C4-2B (cell line): Measurements from ENCODE around the gene RUVBL1.

Source experiments
- H3K27ac ChIP-seq: fragments of 450-650 bp; 2 replicates; pipeline ENCODE4 v1.5.1; 2017
- CTCF ChIP-seq: fragments of 450-650 bp; conservative IDR thresholded peaks from 2 replicates; pipeline ENCODE4 v1.5.1; 2017; ENCODE audit warnings: mild to moderate bottlenecking
- ZFX ChIP-seq: fragments of 450-650 bp; IDR thresholded peaks from 2 replicates; pipeline ENCODE4 v1.6.1; 2017

RUVBL1 gene

GRCh38 chr3:128077202-128077624 lies 46.4 kb downstream of the RUVBL1 start:
- no peak overlapping the region for H3K27ac ChIP-seq
- TF ChIP-seq ZFX (no peak), CTCF (no peak)

GRCh38 chr3:128076483-128077201 lies 47.0 kb downstream of the RUVBL1 start:
- no peak overlapping the region for H3K27ac ChIP-seq
- TF ChIP-seq ZFX (no peak), CTCF (no peak)

GRCh38 chr3:128075522-128076482 lies 47.8 kb downstream of the RUVBL1 start:
- TF ChIP-seq CTCF (no peak), ZFX (no peak)
- H3K27ac ChIP-seq: no peak overlapping the region

- H3K27ac ChIP-seq: no peak overlapping the region
- TF ChIP-seq ZFX: no peak
- TF ChIP-seq CTCF: no peak
Measured at GRCh38 chr3:128074851-128075521, 48.6 kb downstream of the RUVBL1 start.

- no peak for TF ChIP-seq CTCF
- TF ChIP-seq ZFX: no peak
- H3K27ac ChIP-seq: peak overlapping the region; percentile 56; the same call in 1 of the 2 replicates
Measured at GRCh38 chr3:128073807-128074206, 49.8 kb downstream of the RUVBL1 start.

- TF ChIP-seq CTCF (no peak), ZFX (no peak)
- peak overlapping the region; percentile 56 for H3K27ac ChIP-seq
Measured at GRCh38 chr3:128073185-128073725, 50.4 kb downstream of the RUVBL1 start.
